HG03520 (cell line): ENCODE data around the gene DNTTIP2.
A peak's percentile ranks its signal among the peaks of the same experiment; 100 is the strongest.
"Not testable (repeated sequence)": the region's sequence is repeated elsewhere in the genome, so short reads cannot be mapped to it uniquely, and the experiment has no call there.

ENCODE experiments used
- ATAC-seq: cut with Tn5 transposase; IDR thresholded peaks from one replicate; pipeline ENCODE4 v1.9.1; 2021; ENCODE audit warnings: mild to moderate bottlenecking, moderate library complexity; ENCODE audit not compliant: unreplicated experiment

The DNTTIP2 gene

DNA sequence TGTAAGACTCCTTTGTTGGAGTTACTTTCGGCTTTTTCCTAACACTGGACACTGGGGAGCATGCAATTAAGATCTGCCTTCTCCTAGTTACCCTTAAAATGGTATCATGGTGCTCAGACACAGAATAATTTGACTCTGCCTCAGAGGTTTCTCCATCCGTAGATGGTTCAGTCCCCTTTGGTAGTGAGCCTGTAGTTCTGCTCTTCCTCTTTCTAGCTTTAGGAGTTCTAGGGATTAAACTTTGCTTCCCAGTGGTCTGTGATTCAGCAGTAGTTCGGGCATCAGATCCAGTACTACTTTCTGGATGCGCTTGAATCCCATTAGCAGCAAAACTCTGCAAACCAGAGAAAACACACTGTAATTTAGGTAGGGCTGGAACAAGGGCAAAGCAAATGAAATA is 1.5 kb downstream of the DNTTIP2 start:
- ATAC-seq = no peak

GRCh38 chr1:93876244-93876643 is 2.8 kb downstream of the DNTTIP2 start:
- ATAC-seq = no peak

- no peak for ATAC-seq
These were observed 4.9 kb downstream of the DNTTIP2 start for GRCh38 chr1:93874025-93874651.

DNA sequence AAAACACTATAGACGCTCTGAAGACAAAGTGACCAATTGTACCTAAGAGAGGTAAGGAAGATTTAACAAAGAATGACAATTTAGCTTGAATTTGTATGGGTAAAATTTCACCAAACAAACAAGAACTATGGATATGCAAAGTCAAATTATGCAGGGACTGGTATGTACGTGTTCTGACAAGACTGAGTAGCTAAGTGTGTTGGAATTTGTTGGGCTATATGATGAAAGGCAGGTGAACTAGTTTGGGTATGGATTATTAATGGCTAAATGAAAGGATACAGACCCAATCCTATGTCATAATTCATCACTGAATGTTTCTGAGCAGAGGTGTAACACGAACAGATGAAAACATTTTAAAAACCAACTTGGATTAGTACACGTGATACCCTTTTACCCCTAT is 7.6 kb downstream of the DNTTIP2 start:
- no peak for ATAC-seq

- no peak for ATAC-seq
These were observed 9.4 kb downstream of the DNTTIP2 start for GRCh38 chr1:93869653-93870052.

DNA sequence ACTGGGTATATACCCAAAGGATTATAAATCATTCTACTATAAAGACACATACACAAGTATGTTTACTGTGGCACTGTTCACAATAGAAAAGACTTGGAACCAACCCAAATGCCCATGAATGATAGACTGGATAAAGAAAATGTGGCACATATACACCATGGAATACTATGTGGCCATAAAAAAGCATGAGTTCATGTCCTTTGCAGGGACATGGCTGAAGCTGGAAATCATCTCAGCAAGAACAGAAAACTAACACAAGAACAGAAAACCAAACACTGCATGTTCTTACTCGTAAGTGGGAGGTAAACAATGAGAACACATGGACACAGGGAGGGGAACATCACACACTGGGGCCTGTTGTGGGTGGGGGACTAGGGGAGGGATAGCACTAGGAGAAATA is 10.5 kb downstream of the DNTTIP2 start:
- ATAC-seq = not testable (repeated sequence)

- ATAC-seq = no peak
These were observed 13.8 kb downstream of the DNTTIP2 start for GRCh38 chr1:93865253-93865652.

GRCh38 chr1:93864175-93864574 is 14.8 kb downstream of the DNTTIP2 start:
- ATAC-seq = no peak

DNA sequence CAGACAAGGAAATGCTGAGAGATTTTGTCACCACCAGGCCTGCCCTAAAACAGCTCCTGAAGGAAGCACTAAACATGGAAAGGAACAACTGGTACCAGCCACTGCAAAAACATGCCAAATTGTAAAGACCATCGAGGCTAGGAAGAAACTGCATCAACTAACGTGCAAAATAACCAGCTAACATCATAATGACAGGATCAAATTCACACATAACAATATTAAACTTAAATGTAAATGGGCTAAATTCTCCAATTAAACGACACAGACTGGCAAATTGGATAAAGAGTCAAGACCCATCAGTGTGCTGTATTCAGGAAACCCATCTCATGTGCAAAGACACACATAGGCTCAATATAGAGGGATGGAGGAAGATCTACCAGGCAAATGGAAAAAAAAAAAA is 21.4 kb downstream of the DNTTIP2 start:
- ATAC-seq = not testable (repeated sequence)

GRCh38 chr1:93855983-93856382 is 23.0 kb downstream of the DNTTIP2 start:
- ATAC-seq = not testable (repeated sequence)

GRCh38 chr1:93853940-93854339 is 25.1 kb downstream of the DNTTIP2 start:
- no peak for ATAC-seq

- no peak for ATAC-seq
These were observed 27.1 kb downstream of the DNTTIP2 start for GRCh38 chr1:93851878-93852277.

DNA sequence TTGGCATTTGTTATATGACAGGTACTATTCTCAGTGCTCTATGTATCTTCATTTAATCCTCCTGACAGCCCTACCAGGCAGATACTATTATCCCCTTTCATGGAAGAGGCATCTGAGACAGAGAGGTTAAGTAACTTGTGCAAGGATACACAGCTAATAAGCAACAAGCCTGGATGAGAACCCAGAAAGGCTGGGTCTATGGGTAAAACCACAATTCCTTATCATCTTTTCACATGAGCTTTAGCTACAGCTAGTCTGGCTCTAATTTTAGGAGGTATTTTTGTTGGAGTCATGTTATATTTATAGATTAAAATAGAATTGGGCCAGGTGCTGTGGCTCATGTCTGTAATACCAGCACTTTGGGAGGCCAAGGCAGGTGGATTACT is 27.7 kb downstream of the DNTTIP2 start:
- no peak for ATAC-seq

DNA sequence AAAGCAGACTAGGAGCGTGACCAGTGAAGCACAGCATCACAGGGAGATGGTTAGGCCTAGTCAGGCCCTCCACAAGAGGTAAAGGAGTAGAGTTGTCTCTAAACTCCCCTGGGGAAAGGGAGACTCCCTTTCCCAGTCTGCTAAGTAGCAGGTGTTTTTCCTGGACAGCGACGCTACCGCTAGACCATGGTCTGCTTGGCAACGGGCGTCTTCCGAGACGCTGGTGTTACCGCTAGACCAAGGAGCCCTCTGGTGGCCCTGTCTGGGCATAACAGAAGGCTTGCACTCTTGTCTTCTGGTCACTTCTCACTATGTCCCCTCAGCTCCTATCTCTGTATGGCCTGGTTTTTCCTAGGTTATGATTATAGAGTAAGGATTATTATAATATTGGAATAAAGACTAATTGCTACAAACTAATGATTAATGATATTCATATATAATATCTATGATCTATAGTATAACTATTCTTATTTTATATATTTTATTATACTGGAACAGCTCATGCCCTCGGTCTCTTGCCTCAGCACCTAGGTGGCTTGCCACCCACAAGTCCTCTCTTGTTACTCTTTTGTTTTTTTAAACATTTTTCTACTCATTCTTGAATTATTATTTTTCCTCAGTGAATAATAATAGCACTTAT is 28.2 kb downstream of the DNTTIP2 start:
- ATAC-seq = not testable (repeated sequence)

DNA sequence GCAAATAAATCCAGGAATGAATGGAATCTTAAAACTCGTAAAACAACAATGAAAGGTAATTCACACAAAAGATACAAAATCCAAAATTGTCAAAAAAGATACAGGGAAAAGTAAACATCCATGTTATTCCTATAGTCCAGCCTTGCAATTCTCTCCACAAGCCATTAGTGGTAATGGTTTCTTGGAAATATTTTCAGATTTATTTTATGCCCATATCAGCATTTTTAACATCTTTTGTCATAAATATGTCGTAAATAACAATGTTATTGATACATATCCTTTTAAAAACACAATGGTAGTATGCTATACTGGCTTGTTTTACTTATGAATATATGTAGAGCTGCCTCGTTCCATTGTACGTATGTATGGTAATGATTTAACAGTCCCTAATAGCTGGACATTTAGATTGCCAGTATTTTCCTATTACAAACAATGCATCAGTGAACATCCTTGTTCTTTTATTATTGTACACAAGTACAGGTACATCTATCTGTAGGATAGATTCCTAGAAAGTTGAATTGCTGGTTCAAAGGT is 30.6 kb downstream of the DNTTIP2 start:
- no peak for ATAC-seq

DNA sequence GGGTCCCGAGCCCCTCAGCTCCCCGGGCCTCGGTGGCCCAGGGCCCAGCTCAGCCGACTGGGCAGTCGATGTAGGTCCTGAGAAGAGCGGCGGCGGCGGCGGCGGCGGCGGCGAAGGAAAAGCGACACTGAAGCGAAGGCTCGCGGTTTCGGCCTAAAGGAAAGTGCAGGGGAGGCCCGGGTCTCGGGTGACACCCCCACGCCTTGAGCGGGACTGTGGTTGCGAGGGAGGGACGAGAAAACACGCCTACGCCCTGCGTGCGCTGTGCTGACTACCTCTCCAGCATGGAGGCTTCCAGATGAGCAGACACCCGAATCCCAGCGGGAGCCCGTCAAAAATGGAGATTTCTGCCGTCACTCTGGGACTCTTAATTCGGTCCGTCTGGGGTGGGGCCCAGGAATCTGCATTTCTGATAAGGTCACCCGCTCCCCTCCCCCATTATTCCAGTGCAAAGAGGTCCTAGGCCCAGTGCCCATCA is 31.2 kb downstream of the DNTTIP2 start:
- peak; percentile 14 for ATAC-seq

DNA sequence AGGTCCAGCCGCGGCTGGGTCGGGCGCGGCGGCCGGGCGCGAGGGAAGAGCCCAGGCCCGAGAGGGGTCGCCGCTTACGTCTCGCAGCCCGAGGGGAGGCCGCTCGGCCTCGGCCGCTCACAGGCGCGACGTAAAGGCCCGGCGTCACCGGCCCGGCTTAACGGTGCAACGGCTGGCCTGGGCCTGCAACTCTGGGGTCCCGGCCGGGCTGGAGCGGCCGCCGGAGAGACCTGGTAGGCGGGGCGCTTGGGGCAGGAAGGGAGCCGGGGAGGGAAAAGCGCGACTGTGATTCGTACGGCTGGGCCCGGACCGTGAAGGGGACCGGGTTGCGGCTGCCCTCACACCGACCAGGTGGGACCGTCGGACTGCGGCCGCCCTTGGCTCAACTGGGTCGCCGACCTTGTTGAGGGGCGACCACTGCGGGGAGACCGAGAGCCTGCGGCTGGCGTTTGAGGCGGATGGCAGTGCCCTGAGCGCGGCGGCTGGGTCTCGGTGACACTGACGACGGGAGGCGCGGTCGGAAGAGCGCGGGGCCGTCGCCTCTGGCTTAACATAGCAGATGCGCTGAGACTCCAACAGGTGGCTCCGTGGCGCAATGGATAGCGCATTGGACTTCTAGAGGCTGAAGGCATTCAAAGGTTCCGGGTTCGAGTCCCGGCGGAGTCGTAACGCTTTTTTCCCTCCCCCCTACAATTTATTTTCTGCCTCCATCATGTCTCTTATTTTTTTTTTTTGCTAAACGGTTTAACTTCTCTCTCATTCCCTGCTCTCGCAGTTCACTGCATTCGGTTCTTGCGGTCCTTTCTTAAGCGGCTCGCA is 31.8 kb downstream of the DNTTIP2 start:
- peak; percentile 54 for ATAC-seq

DNA sequence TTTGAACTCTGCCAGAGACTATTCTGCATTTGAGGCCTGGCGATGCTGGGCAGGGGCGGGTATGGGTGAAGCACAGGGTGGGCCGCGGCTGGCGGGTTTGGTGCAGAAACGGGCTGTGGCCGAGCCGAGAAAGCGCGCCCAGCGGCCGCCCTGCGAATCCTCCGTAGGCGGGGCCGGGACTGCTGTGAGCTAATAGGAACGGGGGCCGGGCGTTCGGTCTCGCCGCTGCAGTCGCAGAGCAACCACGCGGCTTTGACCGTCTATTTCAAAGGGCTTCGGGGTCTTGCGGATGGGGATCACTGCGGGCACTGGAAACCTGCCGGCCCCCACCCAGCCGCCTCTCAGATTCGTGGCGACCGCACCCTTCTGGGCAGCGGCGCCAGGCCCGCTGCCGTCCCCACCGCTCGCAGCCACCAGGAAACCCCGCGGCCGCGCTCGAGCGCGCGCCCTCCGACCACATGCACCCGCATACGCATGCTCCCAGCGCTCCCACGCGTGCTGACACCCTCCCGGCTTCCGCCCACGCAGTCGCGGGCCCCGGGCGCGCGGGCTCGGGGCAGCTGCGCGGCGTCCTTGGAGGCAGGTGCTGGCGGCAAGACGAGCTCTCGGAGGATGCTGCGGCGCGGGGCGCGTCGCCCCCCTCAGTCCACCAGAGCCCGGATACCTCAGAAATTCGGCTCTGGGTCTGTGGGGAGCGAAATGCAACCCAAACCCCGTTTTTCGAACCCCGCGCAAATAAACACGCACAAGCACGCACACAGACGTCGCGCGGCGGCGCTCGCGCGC is 32.6 kb downstream of the DNTTIP2 start:
- ATAC-seq = peak; percentile 50

DNA sequence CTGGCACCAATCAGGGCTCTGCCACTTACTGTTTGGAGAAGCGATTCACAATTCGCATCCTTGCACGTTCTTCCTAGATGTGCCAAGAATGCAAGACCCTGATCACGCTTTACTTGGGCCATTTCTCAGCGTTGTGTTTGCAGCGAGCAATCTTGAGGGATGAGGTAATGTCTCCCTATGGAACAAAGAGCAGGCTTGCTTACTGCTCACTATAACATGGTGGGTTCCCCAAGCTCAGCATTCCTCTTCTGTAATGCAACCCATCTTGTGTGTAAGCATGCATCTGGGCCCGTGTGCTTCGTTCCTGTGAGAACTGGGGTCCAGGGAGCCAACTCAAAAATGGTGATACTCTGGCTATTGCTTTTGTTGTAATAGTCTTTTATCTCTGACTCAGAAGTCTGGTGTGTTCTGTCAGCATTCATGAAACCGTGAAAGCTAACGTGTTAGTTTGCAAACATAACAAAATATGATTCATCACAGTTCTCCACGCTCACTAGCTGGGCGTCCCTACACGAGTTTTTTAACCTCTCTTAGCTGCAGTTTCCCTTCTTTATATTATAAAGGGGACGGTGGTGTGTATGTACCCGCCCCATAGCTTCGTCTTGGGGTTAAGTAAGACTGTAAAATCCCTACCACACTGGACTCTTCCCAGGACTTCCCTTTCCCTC is 33.3 kb downstream of the DNTTIP2 start:
- ATAC-seq = peak; percentile 1
